Stimulated activated CD4-positive, alpha-beta T cell treated with anti-CD3 and anti-CD28 coated beads, Interleukin-2, amount 100 ng/mL, for 24 hours (primary cell): Measurements from ENCODE around the gene RPS6KL1.
"Not testable (repeated sequence)": the region's sequence is repeated elsewhere in the genome, so short reads cannot be mapped to it uniquely, and the experiment has no call there.

Experiments
- DNase-seq, 2 donors: peaks; one replicate each; pipeline ENCODE4 v3.0.0-alpha.2; 2020

RPS6KL1 gene

GRCh38 chr14:74935360-74935680, 12.3 kb upstream of the RPS6KL1 start:
- no peak for DNase-seq

GRCh38 chr14:74934476-74935359, 11.7 kb upstream of the RPS6KL1 start:
- DNase-seq = no peak

DNA sequence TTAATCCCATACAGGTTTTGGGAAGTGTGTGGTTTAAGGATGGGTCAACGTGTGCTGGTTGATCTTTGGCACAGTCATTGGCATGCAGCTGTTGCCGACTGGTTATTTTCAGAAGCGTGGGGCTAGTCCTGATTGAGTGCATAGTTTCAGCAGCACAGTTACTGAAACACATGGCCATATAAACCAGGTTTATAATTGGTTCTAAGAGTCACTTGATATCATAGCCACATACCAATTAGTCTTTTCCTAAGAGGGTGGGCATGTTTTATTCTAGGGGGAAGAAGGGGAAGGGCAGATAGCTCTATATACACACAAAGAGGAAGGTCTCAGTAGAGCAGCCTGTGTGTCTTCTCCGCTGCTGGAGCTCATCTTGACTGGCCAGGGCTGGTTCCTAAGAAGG, 11.0 kb upstream of the RPS6KL1 start:
- DNase-seq = no peak

- DNase-seq = not testable (repeated sequence)
These were observed 9.9 kb upstream of the RPS6KL1 start for GRCh38 chr14:74932936-74933335.

- DNase-seq = no peak
These were observed 9.4 kb upstream of the RPS6KL1 start for GRCh38 chr14:74932401-74932901.

- not testable (repeated sequence) for DNase-seq
These were observed 8.7 kb upstream of the RPS6KL1 start for GRCh38 chr14:74931744-74932143.

DNA sequence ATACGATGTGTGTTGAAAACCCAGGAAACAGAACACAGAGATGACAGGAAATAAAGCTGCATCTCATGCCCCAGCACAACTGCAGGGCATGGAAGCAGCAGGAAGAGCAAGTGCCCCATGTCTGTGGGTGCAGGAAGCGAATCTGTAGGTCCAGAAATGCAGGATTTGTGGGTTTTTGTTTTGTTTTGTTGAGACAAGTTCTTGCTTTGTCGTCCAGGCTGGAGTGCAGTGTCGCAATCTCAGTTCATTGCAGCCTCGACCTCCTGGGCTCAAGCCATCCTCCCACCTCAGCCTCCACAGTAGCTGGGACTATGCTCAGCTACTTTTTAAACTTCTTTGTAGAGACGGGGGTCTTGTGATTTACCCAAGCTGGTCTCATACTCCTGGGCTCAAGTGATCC, 6.2 kb upstream of the RPS6KL1 start:
- no peak for DNase-seq

DNA sequence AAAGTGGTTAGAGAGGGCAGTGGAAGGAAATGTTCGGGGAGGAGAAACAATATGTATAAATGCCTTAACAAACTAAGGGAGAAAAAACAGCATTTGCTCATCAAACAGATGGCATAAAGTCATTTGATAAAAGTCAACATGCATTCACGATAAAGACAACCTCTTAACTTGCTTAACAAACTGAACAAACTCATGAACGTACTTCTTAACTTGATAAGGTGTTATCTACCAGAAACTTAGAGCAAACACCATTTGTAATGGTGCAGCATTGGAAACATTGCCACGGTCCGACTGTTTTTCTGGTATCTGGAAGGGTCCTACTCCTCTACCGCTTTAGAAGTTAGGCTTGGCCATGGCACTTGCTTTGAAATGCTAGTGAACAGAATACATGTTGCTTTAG, 4.2 kb upstream of the RPS6KL1 start:
- no peak for DNase-seq

DNA sequence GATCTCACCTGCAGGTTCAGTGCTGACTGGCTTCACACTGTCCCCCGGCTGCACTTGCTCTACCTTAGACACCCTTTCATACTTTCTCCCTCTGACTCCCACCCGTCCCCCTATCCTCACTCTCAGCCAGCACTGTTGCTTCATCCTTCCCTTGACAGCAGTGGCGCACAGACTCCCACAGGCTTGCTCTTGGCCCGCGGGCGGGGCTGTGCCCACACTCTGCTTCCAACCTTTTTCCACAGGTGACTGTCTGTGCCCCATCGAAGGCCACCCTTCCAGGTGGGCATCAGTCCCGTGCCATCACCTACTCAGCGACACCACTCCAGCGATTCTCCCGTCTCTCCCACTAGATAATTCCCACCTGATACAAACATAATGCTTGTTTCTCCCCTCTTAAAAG, 1.0 kb upstream of the RPS6KL1 start:
- no peak for DNase-seq

DNA sequence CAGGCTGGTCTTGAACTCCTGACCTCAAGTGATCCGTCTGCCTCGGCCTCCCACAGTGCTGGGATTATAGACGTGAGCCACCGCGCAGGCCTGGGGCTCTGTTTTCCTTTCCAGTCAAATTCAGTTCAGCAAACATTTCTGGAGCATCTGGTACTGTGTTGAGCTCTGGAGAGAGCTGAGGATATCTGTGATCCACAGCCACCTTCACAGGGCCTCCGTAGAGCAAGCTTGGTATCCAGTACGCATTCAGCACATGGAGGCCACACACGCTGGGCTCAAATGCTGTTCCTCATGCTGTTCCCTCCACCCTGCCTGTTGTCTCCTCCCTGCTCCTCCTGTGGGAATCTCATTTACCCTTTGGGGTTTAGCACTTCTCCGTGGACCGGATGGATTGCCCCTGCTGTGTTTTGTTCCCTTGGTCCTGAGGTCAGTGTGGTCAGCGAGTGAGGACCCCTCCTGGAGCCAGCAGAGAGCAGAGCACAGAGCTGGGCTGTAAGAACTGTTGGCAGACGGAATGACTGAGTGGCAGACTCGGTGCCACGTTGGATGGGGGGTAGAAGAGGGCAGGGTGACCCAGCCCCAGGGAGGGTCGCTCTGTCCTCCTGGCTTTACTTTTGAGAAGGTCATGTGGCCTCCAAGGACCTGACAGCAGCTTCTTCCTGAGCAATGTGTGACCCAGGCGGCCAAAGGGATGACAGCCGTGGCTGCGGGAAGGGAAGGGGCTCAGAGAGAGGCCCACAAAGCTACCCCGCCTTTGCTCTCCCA, 891 bp downstream of the RPS6KL1 start:
- no peak for DNase-seq

DNA sequence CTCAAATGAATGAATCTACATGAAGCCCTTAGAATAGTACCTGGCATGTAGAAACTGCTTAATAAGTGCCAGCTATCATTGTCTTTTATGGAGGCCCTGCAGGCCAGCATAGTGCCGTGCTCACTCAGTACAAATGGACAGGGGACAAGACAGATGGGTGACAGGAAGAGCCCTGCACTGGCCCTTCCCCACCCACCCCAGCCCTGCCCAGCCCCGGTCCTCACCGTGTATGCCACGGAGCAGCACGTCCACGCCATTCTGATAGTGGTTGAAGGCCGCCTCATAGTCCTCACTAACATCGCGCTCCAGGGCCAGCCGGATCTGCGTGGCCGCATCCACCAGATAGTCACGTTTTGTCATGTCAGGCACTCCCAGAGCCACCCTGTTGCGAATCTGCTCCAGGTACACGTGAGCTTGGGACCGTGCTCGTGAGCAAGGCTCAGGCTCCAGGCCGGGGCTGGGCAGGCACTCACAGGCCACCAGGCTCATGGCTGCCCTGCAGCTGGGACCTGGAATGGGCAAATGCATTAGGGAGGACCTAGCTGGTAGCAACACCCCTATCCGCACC, 1.9 kb downstream of the RPS6KL1 start:
- DNase-seq = no peak

DNA sequence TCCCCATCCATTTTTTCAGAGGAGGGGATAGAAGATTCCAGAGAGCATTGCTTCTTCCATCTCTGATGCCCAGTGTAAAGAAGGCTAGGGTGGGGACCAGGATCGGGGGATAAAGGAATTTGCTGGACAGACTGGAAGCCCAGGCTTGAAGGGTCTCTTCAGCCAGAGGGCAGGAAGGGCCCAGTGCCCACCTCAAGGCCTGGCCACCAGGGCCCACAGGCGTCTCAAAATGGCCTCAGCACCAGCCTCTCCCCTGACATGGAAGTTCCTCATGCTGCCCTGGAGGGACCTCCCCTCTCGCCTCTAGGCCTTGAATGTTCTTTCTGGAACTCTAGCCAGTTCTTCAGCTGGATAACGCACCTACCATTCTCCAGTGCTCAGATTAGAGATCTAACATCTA, 2.8 kb downstream of the RPS6KL1 start:
- DNase-seq = no peak

DNA sequence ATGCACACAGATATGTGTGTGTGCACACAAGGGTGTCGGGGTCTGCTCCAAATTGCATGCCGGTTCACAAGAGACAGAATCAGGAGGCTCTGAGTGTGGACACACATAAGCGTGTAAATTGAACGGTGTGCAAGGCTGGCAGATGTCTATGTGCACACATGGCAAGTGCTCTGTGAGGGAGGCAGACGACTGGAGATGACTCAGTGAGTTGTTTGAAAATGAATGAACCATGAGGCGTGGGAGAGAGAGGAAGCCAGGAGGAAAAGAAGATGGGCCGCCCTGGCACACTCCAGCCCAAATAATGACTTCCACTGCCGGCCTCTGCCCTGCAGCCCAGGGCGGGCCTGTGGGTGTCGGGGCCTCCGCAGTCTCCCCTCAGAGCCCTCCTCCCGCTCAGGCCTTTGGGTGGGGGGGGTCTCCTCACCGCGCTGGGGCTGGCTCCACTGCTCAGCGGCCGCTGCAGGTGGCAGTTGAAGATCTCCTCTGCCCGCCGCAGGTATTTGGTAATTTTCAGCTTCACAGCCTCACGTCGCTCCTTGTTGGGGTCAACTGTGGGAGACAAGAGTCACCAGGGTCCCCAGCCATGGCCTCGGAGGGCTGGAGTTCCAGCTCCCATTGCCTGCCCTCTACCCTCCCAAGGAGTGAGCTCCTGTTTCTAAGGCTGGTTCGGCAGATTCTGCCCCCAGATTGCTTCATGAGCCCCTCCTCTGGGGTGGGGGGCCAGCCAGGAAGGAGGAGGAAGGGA, 3.5 kb downstream of the RPS6KL1 start:
- no peak for DNase-seq

GRCh38 chr14:74918380-74918779, 4.7 kb downstream of the RPS6KL1 start:
- no peak for DNase-seq

DNA sequence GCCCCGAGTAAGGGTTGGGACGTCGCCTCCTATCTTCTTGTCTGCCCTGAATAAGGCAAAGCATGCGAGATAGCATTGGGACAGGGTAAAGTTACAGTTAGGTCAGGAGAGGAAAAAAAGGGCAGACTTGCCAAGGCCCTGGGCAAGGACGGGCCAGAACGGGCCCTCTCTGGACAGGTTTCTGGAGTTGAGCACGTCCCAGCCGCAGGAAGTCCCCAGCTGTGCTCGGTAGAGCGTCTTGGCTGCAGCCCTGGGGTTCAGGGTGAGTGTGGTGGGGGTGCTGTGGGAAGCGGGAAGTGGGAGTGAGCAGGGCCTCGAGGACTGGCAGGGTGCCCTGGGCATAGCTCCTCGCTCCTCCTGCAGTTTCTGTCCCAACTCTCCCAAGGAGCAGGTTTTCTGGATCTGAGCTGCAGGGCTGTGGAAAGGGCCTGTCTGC, 5.4 kb downstream of the RPS6KL1 start:
- DNase-seq = no peak

GRCh38 chr14:74917178-74917543, 5.9 kb downstream of the RPS6KL1 start:
- no peak for DNase-seq

GRCh38 chr14:74915826-74916225, 7.2 kb downstream of the RPS6KL1 start:
- DNase-seq = no peak

DNA sequence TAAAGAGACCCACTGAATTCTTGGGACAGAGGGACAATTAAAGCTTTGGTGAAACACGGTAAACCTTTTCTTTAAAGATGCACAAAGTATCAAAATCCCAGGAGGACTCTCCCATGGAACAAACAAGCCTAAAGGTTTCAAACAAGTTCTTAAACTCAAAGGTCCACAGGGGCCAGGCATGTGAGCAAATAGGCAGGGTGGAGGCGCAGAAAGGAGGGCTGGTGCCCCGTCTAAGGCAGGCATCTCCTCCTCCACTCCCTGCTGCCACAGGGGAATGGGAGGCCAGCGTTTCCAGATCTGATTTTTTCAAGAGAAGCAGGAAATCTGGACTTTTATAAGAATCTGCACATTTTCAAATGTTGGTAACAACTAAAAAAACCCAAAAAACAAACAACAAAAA, 7.6 kb downstream of the RPS6KL1 start:
- DNase-seq = no peak

- no peak for DNase-seq
These were observed 9.0 kb downstream of the RPS6KL1 start for GRCh38 chr14:74913986-74914573.

DNA sequence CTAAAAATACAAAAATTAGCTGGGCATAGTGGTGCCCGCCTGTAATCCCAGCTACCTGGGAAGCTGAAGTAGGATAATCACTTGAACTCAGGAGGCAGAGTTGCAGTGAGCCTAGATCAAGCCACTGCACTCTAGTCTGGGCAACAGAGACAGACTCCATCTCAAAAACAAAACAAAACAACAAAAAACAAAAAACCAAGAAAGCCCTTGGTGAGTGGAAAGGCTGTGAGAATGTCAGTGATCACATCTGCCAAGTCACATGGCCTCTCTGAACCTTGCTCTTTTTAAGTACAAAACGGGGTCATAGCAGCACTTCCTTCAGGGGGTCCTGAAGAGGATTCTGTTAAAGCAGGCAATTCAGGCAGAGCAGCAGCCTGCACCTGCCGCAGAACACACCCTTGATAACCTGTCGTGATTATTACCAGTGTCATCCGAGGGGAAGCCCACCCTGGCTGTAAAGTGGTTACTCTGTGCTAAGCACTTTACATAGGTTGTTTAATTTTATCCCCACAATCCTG, 9.6 kb downstream of the RPS6KL1 start:
- no peak for DNase-seq

DNA sequence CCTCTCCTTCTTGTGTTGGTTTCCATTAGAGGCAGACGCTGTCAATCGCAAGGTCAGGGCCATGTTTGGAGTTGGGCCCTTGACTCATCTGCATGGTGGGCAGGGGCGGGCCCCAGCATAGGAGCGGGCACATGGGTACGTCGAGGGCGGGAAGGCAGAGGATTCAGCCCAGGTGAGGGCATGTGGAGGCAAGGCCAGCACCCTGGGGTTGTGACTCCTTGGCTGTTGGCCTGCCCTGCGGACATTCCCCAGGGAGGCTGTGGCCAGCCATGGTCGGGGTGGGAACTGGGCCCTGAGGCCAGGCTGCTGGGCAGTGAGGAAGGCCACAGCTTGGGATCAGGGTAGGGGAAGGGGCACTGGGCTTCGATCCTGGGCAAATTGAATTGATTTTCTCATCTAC, 10.3 kb downstream of the RPS6KL1 start:
- DNase-seq = no peak

- no peak for DNase-seq
These were observed 10.9 kb downstream of the RPS6KL1 start for GRCh38 chr14:74912111-74912510.
